Measurements from ENCODE around the gene LIPG. TPM values are rescaled to one million over a fixed set of nuclear protein-coding genes. Genes with fewer than 3 reads are reported as not detected.

Gene LIPG
- total and polyA plus RNA-seq, 2 experiments from 2014 or later: 43.4 to 85.2 TPM

DNA sequence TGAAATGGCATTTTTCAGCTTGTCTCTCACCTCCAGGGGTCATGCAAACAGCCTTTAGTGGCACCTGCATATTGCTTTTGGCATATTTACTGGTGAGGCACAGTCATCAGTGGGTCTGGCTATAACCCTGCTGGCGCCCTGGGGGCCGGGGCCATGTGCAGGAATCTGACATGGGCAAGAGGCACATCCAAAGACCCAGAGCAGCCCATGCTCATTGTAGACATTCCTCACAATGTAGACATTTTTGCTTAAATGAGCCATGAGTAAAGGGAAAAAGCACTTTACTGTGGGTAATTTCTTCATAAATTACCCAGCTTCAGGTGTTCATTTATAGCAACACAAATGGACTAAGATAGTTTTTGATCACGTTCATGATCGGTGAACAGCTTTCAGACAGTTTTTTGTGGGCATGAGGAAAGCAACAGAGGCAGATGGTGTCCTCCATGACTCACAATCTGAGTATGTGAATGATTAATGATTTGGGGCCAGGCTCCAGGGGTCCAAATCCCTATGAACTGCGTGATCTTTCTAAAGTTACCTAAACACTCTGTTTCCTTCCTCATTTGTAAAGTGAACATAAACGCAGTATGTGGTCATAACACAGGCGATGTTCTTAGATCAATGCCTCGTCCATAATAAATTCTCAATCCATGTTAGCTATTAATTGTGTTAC lies 85.8 kb downstream of the LIPG start:
- no peaks in the 10 kb centered on the region for H3K27me3 ChIP-seq
- no peaks in the 10 kb centered on the region for H3K9me2 ChIP-seq (replicated peaks; ENCODE audit: insufficient read depth)
- no peaks in the 10 kb centered on the region for H3K79me2 ChIP-seq
- TF ChIP-seq EZH2phosphoT487 (IDR thresholded peaks at IDR 0.05; ENCODE audit: low read depth, severe bottlenecking, unreplicated experiment) (no peak), EZH2 (IDR thresholded peaks at IDR 0.05; ENCODE audit: borderline replicate concordance) (no peak)
- TF ChIP-seq, protein P1, sequence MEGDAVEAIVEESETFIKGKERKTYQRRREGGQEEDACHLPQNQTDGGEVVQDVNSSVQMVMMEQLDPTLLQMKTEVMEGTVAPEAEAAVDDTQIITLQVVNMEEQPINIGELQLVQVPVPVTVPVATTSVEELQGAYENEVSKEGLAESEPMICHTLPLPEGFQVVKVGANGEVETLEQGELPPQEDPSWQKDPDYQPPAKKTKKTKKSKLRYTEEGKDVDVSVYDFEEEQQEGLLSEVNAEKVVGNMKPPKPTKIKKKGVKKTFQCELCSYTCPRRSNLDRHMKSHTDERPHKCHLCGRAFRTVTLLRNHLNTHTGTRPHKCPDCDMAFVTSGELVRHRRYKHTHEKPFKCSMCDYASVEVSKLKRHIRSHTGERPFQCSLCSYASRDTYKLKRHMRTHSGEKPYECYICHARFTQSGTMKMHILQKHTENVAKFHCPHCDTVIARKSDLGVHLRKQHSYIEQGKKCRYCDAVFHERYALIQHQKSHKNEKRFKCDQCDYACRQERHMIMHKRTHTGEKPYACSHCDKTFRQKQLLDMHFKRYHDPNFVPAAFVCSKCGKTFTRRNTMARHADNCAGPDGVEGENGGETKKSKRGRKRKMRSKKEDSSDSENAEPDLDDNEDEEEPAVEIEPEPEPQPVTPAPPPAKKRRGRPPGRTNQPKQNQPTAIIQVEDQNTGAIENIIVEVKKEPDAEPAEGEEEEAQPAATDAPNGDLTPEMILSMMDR (IDR thresholded peaks at IDR 0.05; ENCODE audit: poor library complexity): no peak
- peak overlapping the region; percentile 15 for H3K27ac ChIP-seq
- no peaks in the 10 kb centered on the region for H4K20me1 ChIP-seq (ENCODE audit: insufficient read depth, poor library complexity, severe bottlenecking)
- no peaks in the 10 kb centered on the region for H3K9me3 ChIP-seq (ENCODE audit: low read depth)
- H3K4me1 ChIP-seq (ENCODE audit: insufficient read depth): peaks cover 19% of the 10 kb centered on the region
- no peak overlapping the region for H2AFZ ChIP-seq
- WGBS (ENCODE audit: low lambda C conversion rate, missing lambda C conversion rate): 83% methylated on average over 8 of the region's 8 CpGs
- no peak overlapping the region for H3K4me3 ChIP-seq
- no peak for DNase-seq (ENCODE audit: low spot score)
- H3K4me2 ChIP-seq: no peak overlapping the region
- no peaks in the 10 kb centered on the region for H3K36me3 ChIP-seq (replicated peaks; ENCODE audit: insufficient read depth, low read depth)

DNA sequence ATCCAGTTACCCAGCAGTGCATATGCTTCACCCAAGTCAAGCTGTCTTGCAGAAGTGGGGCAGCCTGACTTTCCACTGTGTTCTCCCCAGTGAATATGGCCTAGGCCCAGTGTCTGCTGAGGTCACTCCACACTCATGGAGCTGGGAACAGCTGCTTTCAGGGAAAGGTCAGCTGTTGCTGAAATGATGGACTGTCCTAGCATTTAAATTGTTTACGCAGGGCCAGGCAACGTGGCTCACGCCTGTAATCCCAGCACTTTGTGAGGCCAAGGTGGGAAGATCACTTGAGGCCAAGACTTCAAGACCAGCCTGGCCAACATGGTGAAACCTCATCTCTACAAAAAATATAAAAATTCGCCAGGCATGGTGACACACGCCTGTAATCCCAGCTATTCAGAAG lies 86.5 kb downstream of the LIPG start:
- Histone ChIP-seq H3K4me3 (no peak overlapping the region), H2AFZ (no peak overlapping the region), H4K20me1 (ENCODE audit: insufficient read depth, poor library complexity, severe bottlenecking) (no peaks in the 10 kb centered on the region), H3K27me3 (no peaks in the 10 kb centered on the region), H3K27ac (peak overlapping the region; percentile 15), H3K36me3 (replicated peaks; ENCODE audit: insufficient read depth, low read depth) (no peaks in the 10 kb centered on the region), H3K9me3 (ENCODE audit: low read depth) (no peaks in the 10 kb centered on the region), H3K79me2 (no peaks in the 10 kb centered on the region), H3K4me2 (no peak overlapping the region), H3K9me2 (replicated peaks; ENCODE audit: insufficient read depth) (no peaks in the 10 kb centered on the region), H3K4me1 (ENCODE audit: insufficient read depth) (peaks cover 19% of the 10 kb centered on the region)
- 88% methylated on average over 5 of the region's 5 CpGs for WGBS (ENCODE audit: low lambda C conversion rate, missing lambda C conversion rate)
- no peak for TF ChIP-seq EZH2phosphoT487 (IDR thresholded peaks at IDR 0.05; ENCODE audit: low read depth, severe bottlenecking, unreplicated experiment)
- TF ChIP-seq, protein P1 (IDR thresholded peaks at IDR 0.05; ENCODE audit: poor library complexity): no peak
- TF ChIP-seq EZH2 (IDR thresholded peaks at IDR 0.05; ENCODE audit: borderline replicate concordance): no peak
- DNase-seq (ENCODE audit: low spot score): no peak

Other genes with a start within 250 kb of the LIPG start
- 36.9 and 49.5 TPM in 2 replicates for gene DYM, start 101.4 kb upstream of the LIPG start, total RNA-seq
- 39.2 and 43.8 TPM in 2 replicates for gene DYM, start 101.4 kb upstream of the LIPG start, polyA plus RNA-seq
- 74.0 and 77.9 TPM in 2 replicates for gene C18orf32, start 74.8 kb upstream of the LIPG start, total RNA-seq
- 86.1 and 105 TPM in 2 replicates for gene C18orf32, start 74.8 kb upstream of the LIPG start, polyA plus RNA-seq
- 1,900 and 1,936 TPM in 2 replicates for gene RPL17, start 69.6 kb upstream of the LIPG start, total RNA-seq
- gene RPL17, start 69.6 kb upstream of the LIPG start, polyA plus RNA-seq: 673 and 708 TPM in 2 replicates